Gastroesophageal sphincter (tissue), 3 donors: ENCODE measurements around the gene PSMC1.

Experiments
- CTCF ChIP-seq, 4 experiments: fragments of 200-600 bp in 2 of 4; fragments of 450-650 bp in 2 of 4; sonication (generic) in 1 of 4; IDR thresholded peaks; one replicate each; pipeline ENCODE4 v1.5.1; 2017 to 2019; ENCODE audit warnings: antibody characterized with exemption in 4 of 4, mild to moderate bottlenecking in 2 of 4, moderate library complexity in 2 of 4
- EP300 ChIP-seq: sonication (generic); formaldehyde crosslinking; IDR thresholded peaks from one replicate; pipeline ENCODE4 v1.6.1; 2017; ENCODE audit warnings: antibody characterized with exemption, mild to moderate bottlenecking
- POLR2A ChIP-seq, 2 donors: fragments of 450-650 bp; IDR thresholded peaks; one replicate each; pipeline ENCODE4 v1.6.1; 2017; ENCODE audit warnings: antibody characterized with exemption in 2 of 2, mild to moderate bottlenecking in 2 of 2, moderate library complexity in 1 of 2

- TF ChIP-seq POLR2A (IDR thresholded peaks at IDR 0.05) (no peak), CTCF (IDR thresholded peaks at IDR 0.05) (no peak), EP300 (no peak)
Observed at GRCh38 chr14:90290337-90291011, 34.1 kb downstream of the PSMC1 start.
